Activated T-helper 1 cell treated with anti-CD3 and anti-CD28 coated beads, Interleukin-2, amount 50 U/mL, for 16 hours (primary cell): Measurements from ENCODE around the gene PDE4D.
"Not testable (repeated sequence)": the region's sequence is repeated elsewhere in the genome, so short reads cannot be mapped to it uniquely, and the experiment has no call there.

Experiments used
- DNase-seq, 2 donors: peaks; one replicate each; pipeline ENCODE4 v3.0.0-alpha.2; 2020; ENCODE audit warnings: low read depth in 1 of 2, low spot score in 1 of 2

The PDE4D gene

GRCh38 chr5:59800347-59800893, 93.1 kb downstream of the PDE4D start:
- no peak for DNase-seq

DNA sequence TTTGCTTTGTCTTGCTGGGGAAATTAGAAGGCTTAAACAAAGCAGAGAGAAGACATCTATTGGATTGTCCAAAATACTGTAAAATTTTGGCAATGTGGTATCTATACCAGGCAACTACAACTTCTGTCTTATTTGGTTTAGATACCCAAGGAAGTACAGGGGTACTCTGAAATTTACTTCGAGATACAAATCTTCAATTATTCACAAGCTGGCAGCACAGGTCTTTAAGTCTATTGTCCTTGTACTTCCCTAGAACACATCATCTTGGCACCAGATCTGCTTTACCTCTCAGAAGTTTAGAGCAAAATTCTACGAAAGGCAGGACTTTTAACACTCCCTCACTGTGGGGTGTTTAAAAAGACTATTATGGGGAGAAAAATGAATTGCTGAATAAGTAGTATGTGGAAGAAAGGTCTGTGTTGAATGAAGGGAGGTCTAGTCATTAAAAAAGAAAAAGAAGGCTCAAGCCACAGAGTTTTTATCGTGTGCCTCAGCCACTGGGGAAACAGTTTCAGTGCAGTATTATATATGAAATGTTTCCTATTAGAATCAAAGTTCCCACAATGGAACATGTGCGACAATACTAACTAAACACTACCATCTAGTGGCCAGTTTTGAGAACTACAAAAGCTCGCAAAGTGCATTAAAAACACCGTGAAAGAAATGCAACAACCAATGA, 93.7 kb downstream of the PDE4D start:
- DNase-seq = no peak

- no peak for DNase-seq
Observed at GRCh38 chr5:59798862-59799667, 94.5 kb downstream of the PDE4D start.

- no peak for DNase-seq
Observed at GRCh38 chr5:59795141-59795540, 98.4 kb downstream of the PDE4D start.

- no peak for DNase-seq
Observed at GRCh38 chr5:59792983-59793585, 100.4 kb downstream of the PDE4D start.

- no peak for DNase-seq
Observed at GRCh38 chr5:59791617-59792016, 101.9 kb downstream of the PDE4D start.

DNA sequence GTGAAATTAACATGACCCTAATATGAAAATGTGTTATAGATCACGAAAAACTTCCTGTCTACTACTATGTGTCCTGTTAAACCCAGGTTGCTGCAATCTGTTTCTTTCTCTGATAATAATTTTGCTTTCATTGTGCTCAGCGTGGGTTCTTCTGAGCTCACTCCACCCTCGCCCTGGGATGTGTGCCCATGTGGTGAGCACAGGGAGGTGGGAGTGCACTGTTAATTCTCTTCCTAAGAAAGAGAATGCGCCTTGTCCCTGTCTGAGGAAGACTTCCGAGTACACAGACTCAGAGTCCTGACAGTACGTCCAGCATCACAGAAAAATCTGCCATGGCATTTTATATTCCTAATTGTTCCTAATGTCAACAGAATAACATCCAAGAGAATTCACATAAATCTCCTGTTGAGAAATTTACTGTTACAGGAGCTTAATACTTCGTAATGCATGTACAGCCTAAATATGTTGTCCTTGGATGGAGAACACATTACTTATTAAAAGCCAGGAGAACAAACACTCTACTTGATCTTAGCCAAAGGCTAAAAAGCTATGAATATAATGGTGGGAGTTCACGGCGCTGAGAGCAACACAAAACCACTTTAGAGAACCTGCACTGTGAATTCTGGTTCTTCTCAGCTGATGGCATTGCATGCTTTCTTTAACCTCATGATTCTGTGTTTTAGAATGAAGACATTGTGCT, 102.6 kb downstream of the PDE4D start:
- DNase-seq = no peak

DNA sequence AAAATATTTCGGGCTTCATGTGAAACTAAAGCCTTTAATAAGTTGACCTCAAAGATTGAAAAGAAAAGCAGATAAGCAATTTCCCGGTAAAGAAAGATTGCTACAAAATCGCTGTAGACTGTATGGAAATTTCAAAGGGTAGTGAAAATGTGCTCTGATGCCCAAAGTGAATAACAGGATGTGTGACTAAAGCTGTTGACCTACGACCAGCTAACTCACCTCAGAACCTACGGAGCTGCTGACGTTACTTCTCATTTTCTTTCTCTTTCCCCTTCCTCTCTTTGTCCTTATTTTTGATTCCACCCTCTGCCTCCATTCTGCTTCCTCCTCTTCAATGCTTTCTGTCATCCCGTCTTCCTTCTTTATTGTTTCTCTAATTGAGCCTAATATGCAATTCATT, 103.2 kb downstream of the PDE4D start:
- no peak for DNase-seq

DNA sequence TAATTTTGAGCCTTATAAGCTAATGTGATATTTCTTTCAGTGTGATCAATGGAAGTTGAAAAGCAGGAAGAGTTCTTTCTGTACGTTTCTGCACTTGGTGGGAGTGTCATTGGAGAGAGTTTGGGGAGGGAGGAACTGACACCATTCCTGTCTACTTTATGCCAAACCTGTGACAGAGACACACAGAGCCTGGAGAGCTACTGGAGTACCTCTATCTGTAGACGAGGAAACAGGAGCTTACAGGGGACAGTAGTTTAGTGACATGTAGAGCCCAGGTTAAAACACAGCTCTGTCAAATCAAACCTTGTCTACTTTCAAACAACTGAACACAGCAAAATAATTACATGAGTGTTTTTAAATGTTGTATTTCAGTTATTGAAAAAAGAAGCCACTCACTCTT, 103.6 kb downstream of the PDE4D start:
- DNase-seq = no peak

DNA sequence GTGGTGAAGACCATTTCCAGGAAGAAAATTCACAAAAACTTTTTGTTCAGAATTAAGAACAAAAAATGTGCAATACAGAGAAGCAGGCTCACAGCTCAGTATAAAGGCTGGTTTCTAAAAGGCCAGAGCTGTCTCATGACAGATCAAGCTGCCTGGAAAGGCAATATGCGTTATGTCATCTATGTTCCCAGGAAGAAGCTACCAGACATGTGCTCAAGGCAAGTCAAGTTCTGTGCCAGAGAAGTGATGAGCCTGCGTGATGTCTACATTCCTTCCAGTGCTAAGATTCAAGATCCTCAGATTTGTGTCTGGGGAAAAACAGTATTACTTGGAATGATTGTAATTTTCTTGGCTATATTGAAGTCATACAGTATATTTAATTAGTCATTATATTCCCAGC, 104.3 kb downstream of the PDE4D start:
- DNase-seq = no peak

GRCh38 chr5:59786334-59786805, 107.2 kb downstream of the PDE4D start:
- no peak for DNase-seq

GRCh38 chr5:59785676-59786333, 107.7 kb downstream of the PDE4D start:
- no peak for DNase-seq

DNA sequence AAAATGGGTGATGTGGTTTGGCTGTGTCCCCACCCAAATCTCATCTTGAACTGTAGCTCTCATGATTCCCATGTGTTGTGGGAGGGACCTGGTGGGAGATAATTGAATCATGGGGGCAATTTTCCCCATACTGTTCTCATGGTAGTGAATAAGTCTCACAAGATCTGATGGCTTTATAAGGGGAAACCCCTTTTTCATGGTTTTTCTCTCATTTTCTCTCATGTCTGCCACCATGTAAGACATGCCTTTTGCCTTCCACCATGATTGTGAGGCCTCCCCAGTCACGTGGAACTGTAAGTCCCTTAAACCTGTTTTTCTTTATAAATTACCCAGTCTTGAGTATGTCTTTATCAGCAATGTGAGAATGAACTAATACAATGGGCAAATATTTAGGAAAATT, 108.8 kb downstream of the PDE4D start:
- DNase-seq = not testable (repeated sequence)

DNA sequence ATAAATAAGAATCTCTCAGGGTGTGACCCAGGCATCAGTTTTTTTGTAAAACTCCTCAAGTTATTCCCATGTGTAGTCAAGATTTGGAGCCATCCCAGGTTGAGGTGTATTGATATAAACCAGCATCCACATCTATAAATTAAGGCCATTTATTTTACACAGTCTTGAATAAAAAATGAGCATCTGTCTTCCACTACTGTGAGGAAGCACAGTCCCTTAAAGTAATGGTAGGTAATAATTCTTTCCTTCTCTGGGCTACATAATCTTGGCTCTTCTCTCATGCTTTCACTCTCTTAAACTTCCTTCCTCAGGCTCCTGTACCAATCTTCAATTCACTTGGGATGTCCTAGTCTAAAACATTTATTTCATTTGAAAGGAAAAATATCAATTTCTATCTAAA, 110.3 kb downstream of the PDE4D start:
- no peak for DNase-seq

DNA sequence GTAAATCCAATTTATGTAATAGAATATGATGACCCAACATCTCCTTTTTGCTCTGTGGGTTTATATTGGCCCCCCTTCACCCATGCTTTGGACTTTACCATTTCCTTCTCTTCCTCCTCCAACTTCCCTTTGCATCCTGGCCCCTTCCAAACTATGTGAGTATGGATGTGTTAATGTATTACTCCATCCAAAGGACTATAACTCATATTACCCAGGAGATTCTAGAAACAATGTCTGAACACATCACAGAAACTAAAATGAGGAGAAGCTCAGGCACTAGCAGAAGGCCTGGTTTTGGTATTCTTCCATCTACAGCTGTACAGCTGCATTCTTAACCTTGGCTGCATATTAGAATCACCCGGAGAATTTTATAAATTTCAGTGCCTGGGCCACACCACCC, 110.7 kb downstream of the PDE4D start:
- no peak for DNase-seq

DNA sequence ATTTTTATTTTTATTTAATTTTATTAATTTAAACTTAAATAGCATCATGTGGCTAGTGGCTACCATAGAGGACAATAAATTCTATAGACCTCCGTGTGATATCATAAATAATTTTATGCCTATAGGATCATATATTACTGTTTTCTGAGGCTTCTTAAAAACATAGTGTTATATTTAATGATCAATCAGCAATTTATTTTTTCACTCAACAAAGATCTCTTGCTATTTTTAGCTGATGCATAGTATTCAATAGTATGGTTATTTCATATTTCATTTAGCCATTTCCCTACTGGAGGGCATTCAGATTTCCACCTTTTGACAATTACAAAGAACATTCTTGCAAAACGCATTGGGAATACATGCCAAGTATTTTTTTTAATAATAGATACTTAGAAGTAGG, 114.1 kb downstream of the PDE4D start:
- no peak for DNase-seq

DNA sequence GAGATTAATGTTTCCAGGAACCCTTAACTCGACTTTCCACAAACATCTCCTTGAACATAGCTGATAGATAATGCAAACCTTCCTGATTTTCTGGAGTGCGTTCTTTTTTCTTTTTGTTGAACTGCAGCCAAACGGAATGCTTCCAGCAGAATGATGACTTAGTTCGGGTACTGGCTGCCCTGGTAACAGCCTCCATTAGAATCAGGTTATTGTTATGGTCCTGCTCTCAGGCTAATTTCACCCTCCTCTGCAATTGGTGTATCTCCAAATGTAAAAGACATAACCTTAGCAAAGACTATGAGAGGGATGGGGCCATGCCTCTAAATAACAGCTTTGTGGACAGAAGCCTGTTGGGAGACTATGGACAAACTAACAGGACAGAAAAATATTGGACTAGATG, 116.5 kb downstream of the PDE4D start:
- DNase-seq = no peak

DNA sequence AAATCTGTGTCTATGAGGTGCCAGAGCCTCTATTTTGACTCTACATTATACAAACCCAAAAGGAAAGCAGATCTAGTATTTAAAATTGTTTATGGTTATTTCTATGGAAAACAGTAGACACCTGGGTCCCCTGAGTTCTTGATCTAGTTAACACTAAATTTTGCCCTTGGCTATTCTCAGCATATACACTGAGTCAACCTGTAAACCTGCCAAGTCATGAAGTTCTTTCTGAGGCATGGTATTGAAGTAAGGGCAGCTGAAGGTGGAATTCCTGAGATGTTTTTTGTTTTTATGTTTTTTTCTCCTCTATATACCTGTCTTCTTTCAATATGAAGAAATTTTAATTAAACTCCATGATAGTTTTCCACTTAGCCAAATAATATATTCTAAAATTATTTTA, 120.2 kb downstream of the PDE4D start:
- DNase-seq = no peak

DNA sequence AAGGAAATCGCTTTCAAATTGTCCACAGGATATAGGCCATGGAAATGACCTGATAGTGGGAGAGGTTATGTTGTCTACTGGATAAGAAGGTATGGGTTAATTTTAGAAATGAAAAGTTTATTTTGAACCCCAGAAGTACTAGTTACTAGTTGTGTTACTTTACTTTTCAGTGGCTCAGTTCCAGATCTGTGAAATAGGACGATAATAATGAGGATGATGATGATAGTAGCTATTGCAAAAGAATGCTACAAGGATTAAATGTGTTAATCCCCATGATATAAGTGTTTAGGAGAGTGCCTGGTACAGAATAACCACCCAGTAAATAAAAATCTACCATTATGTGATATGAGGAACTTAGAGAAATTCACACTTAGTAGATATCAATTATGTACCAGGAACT, 120.8 kb downstream of the PDE4D start:
- DNase-seq = no peak

DNA sequence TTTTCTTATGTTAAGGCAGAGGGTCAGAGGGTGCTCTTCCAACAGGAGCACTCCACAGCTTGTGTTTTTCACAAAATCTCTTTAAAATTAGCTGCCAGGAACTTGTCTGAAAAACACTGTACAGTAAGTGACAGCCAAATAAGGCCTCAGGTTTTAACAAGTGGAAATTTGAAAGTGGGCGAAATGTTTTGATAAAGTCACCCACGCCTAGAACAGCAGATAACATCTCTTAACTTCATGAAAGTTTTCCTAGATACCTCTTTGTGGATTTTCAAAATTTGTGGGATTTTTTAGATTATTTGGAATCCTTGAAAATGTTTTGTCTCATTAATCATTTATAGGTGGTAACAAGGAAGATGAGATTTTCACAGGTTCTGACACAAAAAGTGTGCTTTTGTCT, 121.3 kb downstream of the PDE4D start:
- no peak for DNase-seq

DNA sequence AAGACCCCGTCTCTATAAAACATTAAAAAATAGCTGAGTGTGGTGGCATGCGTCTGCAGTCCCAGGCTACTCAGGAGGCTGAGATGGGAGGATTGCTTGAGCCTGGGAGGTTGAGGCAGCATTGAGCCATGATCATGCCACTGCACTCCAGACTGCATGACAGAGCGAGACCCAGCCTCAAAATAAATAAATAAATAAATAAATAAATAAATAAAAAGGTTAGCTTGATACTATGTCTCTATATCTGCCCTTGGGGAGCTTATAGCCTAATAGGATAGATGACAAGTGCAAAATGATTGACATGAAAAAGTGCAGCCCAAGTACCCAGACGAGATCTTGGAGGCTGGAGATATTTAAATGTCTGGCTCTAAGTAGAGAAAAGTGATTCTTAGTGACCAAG, 122.6 kb downstream of the PDE4D start:
- DNase-seq = no peak
